ACC112 (cell line): ENCODE results near the gene SYTL5.
"Not testable (repeated sequence)": the region's sequence is repeated elsewhere in the genome, so short reads cannot be mapped to it uniquely, and the experiment has no call there.

Source experiments
- H2AFZ ChIP-seq: fragments of 200-600 bp; sonication (generic); one replicate; pipeline ENCODE4 v1.6.0; 2017; ENCODE audit warnings: antibody characterized with exemption, low read length; ENCODE audit not compliant: unreplicated experiment
- H3K27ac ChIP-seq: fragments of 200-600 bp; sonication (generic); 2 replicates; pipeline ENCODE4 v1.5.1; 2014; ENCODE audit warnings: low read depth, mild to moderate bottlenecking, antibody characterized with exemption, low read length, moderate library complexity
- H3K27me3 ChIP-seq: fragments of 200-600 bp; sonication (generic); 2 replicates; pipeline ENCODE4 v1.6.1; 2014; ENCODE audit warnings: mild to moderate bottlenecking, antibody characterized with exemption, low read length, moderate library complexity, mixed read lengths; ENCODE audit not compliant: insufficient read depth
- H3K36me3 ChIP-seq: fragments of 200-600 bp; sonication (generic); 2 replicates; pipeline ENCODE4 v1.6.1; 2016; ENCODE audit warnings: mild to moderate bottlenecking, antibody characterized with exemption, low read length, moderate library complexity, mixed read lengths; ENCODE audit not compliant: insufficient read depth
- H3K4me1 ChIP-seq: fragments of 200-600 bp; sonication (generic); one replicate; pipeline ENCODE4 v1.6.1; 2016; ENCODE audit warnings: low read length, mixed read lengths; ENCODE audit not compliant: insufficient read depth, unreplicated experiment, control insufficient read depth
- H3K4me3 ChIP-seq: fragments of 200-600 bp; sonication (generic); 2 replicates; pipeline ENCODE4 v1.5.1; 2014; ENCODE audit warnings: mild to moderate bottlenecking, low read depth, low read length
- H3K79me2 ChIP-seq: fragments of 200-600 bp; sonication (generic); one replicate; pipeline ENCODE4 v1.6.0; 2016; ENCODE audit warnings: low read length; ENCODE audit not compliant: control insufficient read depth, unreplicated experiment, insufficient read depth

The SYTL5 gene

DNA sequence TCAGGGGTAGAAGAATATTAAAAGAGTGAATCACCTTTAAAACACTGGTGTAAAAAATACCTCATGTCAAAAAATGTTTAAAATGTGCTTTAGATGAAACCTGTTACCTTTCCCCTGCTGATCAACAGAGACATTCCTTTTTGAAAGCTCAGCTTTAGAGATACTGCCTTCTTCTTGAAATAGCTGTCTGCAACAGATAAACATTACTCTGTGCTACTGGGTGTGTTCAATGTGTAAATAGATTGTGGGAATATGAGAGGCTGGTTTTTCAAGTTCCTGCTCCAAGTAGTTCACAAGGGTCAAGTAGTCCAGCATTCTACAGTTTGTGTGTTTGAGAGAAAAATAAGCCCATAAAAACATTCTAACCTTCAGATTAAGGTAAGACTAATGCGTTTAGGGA is at the start of gene SYTL5:
TSS of gene SYTL5 (plus strand) at position 263 of the 400 bp plus-strand sequence. CDS start 27,337 bp downstream, outside the sequence.
- Histone ChIP-seq H3K4me1 (no peaks in the 10 kb centered on the region), H3K27ac (no peak within 1 kb of the TSS), H3K4me3 (no peak within 1 kb of the TSS), H3K79me2 (no peaks in the 10 kb centered on the region), H3K27me3 (no peaks in the 10 kb centered on the region), H2AFZ (no peak within 1 kb of the TSS), H3K36me3 (no peaks in the 10 kb centered on the region)

DNA sequence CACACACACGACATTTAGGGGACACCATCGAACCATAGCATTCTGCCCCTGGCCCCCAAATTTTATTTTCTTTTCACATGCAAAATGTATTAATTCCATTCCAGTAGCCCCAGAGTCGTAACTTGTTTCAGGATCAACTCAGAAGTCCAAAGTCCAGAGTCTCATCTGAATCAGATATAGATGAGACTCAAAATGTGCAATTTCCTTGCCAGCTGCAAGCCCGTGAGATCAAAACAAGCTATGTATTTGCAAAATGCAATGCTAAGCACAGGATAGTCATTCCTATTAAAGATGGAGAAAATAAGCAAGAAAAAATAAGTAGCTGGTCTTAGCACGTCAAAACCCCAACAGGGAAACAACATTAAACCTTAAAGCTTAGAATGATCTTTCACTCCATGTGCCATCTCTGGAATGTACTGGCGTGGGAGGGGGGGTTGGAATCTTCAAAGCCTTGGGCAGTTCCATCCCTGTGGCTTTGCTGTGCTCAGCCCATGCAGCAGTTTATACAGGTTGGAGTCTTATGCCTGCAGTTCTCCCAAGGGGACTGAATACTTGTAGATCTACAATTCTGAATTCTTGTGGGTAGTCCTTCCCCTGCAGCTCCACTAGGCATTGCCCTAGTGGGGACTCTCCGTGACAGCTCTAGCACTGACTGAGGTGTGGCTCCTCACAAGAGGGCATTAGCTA is 47.7 kb upstream of the SYTL5 start:
- Histone ChIP-seq H3K36me3 (no peaks in the 10 kb centered on the region), H3K27ac (no peak overlapping the region), H3K27me3 (no peaks in the 10 kb centered on the region), H3K79me2 (no peaks in the 10 kb centered on the region), H3K4me1 (no peaks in the 10 kb centered on the region), H2AFZ (no peak overlapping the region), H3K4me3 (no peak overlapping the region)

- Histone ChIP-seq H3K4me3 (no peak overlapping the region), H3K27ac (no peak overlapping the region), H3K36me3 (no peaks in the 10 kb centered on the region), H3K79me2 (no peaks in the 10 kb centered on the region), H2AFZ (no peak overlapping the region), H3K4me1 (no peaks in the 10 kb centered on the region), H3K27me3 (no peaks in the 10 kb centered on the region)
Observed at GRCh38 chrX:37959212-37960021, 46.9 kb upstream of the SYTL5 start.

DNA sequence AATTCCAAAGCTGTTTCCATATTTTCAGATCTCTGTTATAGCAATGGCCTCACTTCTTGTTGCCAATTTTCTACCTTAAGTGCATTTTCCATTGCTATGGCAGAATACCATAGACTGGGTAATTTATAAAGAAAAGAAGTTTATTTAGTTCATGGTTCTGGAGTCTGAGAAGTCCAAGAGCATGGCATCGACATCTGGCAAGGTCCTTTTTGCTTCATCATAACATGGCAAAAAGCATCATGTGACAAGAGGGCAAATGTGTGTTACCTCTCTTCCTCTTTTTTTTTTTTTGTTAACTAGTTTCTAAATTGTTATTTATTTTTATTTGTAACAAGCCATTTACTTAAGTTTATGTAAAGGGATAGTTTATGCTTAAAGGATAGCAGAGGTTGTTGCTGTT is 45.2 kb upstream of the SYTL5 start:
- no peak overlapping the region for H3K4me3 ChIP-seq
- no peak overlapping the region for H3K27ac ChIP-seq
- H2AFZ ChIP-seq = no peak overlapping the region
- H3K27me3 ChIP-seq = no peaks in the 10 kb centered on the region
- H3K36me3 ChIP-seq = no peaks in the 10 kb centered on the region
- no peaks in the 10 kb centered on the region for H3K79me2 ChIP-seq
- H3K4me1 ChIP-seq = no peaks in the 10 kb centered on the region

DNA sequence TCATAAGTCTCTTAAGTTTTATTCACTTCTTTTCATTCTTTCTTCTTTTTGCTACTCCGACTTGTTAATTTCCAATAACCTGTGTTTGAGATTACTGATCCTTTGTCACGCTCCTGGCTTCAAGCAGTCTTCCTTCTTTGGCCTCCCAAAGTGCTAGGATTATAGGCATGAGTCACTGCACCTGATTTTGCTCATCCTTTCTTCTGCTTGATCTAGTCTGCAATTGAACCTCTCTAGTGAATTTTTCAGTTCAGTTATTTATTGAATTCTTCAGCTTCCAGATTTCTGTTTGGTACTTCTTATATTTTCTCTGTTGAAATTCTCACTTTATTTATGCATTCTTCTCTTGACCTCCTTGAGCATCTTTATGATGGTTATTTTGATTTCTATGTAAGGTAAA is 38.6 kb upstream of the SYTL5 start:
- Histone ChIP-seq H3K4me3 (no peak overlapping the region), H3K4me1 (no peaks in the 10 kb centered on the region), H3K27ac (no peak overlapping the region), H3K36me3 (no peaks in the 10 kb centered on the region), H3K27me3 (no peaks in the 10 kb centered on the region), H3K79me2 (no peaks in the 10 kb centered on the region), H2AFZ (no peak overlapping the region)

DNA sequence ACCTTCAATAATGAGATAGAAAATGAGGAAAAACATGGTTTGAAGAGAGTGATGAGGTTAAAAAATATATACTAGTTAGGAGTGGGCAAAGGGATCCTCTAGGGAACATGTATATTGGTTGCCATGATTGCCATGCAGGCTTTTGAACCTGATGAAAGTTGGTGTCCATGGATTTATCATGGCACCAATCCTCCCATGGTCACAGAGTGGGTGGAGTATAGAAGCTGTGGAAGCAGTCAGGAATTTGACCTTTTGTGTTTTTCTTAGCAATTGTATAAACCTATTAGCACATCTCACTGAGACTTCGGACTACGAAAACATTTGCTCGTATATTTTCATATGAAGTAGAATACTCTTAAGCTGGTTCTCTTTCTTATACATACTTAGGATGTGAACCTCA is 30.9 kb upstream of the SYTL5 start:
- Histone ChIP-seq H3K4me3 (no peak overlapping the region), H3K36me3 (no peaks in the 10 kb centered on the region), H3K79me2 (no peaks in the 10 kb centered on the region), H3K27me3 (no peaks in the 10 kb centered on the region), H3K27ac (no peak overlapping the region), H3K4me1 (no peaks in the 10 kb centered on the region), H2AFZ (no peak overlapping the region)

DNA sequence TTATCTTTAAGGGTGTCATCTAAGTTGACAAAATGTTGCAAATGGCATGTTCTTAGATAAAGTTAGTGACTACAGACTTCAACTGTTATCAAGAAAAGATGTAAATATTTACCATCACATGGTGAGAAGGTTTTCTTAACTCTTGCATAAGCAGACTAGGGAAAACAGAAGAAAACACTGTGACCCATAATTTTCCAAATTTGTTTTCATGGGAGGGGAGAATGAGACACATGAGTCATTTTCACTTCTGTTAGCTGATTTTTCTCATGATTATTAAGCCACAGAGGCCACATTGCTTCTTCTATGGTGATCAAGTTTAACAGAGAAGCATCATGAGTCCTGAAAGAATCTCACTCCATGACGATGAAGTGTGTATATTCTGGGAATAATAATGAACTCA is 30.2 kb upstream of the SYTL5 start:
- Histone ChIP-seq H3K4me1 (no peaks in the 10 kb centered on the region), H2AFZ (no peak overlapping the region), H3K27ac (no peak overlapping the region), H3K79me2 (no peaks in the 10 kb centered on the region), H3K27me3 (no peaks in the 10 kb centered on the region), H3K4me3 (no peak overlapping the region), H3K36me3 (no peaks in the 10 kb centered on the region)

GRCh38 chrX:37984880-37985279 is 21.5 kb upstream of the SYTL5 start:
- H3K4me1 ChIP-seq = peaks cover 13% of the 10 kb centered on the region
- H3K27me3 ChIP-seq = no peaks in the 10 kb centered on the region

DNA sequence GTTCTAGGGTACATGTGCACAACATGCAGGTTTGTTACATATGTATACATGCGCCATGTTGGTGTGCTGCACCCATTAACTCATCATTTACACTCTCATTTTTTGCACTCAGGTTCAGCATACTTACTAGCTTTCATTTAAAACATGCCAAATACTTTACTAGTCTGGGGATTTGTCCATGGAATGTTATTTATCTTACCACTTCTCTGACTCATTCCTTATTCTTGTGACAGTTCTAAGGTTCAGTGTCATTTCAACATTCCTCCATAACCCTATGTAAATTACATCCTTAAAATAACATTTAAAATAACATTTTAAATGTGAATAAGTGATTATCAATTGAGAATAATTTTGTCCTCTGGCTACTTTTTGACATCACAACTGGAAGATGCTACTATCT is 19.5 kb upstream of the SYTL5 start:
- Histone ChIP-seq H2AFZ (no peak overlapping the region), H3K79me2 (no peaks in the 10 kb centered on the region), H3K27ac (no peak overlapping the region), H3K27me3 (no peaks in the 10 kb centered on the region), H3K4me3 (no peak overlapping the region), H3K36me3 (no peaks in the 10 kb centered on the region), H3K4me1 (peaks cover 13% of the 10 kb centered on the region)

More at GRCh38 chrX:37984880-37985279, 21.5 kb upstream of the SYTL5 start:
- Histone ChIP-seq H3K36me3 (no peaks in the 10 kb centered on the region), H3K4me3 (no peak overlapping the region), H3K27ac (no peak overlapping the region), H3K79me2 (no peaks in the 10 kb centered on the region), H2AFZ (no peak overlapping the region)

- Histone ChIP-seq H3K27ac (no peak overlapping the region), H3K4me1 (peaks cover 13% of the 10 kb centered on the region), H2AFZ (no peak overlapping the region), H3K27me3 (no peaks in the 10 kb centered on the region), H3K36me3 (no peaks in the 10 kb centered on the region), H3K79me2 (no peaks in the 10 kb centered on the region), H3K4me3 (no peak overlapping the region)
Observed at GRCh38 chrX:37989304-37989703, 17.0 kb upstream of the SYTL5 start.

- H3K79me2 ChIP-seq, H3K27me3 ChIP-seq, H3K36me3 ChIP-seq, H2AFZ ChIP-seq, H3K4me3 ChIP-seq, H3K27ac ChIP-seq: not testable (repeated sequence)
- peaks cover 13% of the 10 kb centered on the region for H3K4me1 ChIP-seq
Observed at GRCh38 chrX:37991303-37991702, 15.1 kb upstream of the SYTL5 start.
